GM19035 (cell line): ENCODE measurements around the gene SCN9A.
"Not testable (repeated sequence)": the region's sequence is repeated elsewhere in the genome, so short reads cannot be mapped to it uniquely, and the experiment has no call there.

ENCODE experiments used
- ATAC-seq: cut with Tn5 transposase; IDR thresholded peaks from one replicate; pipeline ENCODE4 v1.9.1; 2021; ENCODE audit not compliant: unreplicated experiment

SCN9A gene

GRCh38 chr2:166337932-166338331 is 37.8 kb downstream of the SCN9A start:
- no peak for ATAC-seq

DNA sequence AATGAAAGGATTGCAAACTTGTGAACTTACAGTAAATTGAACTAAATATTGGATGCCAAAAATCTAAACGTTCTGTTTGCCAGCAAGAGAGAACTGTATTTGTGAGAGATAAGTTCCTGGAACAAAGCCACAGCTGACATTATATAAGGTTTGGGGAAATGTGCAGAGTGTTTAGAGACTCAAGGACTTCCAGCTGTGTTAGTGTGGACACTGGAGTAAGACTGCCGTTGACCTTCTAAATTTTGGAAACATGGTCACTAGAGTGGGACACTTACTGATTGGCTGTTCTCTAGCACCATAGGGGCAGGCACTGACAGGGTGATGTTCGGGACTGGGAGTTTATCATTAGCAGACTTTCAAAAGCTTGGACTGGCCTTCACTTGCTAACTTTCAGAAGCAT is 40.5 kb downstream of the SCN9A start:
- no peak for ATAC-seq

DNA sequence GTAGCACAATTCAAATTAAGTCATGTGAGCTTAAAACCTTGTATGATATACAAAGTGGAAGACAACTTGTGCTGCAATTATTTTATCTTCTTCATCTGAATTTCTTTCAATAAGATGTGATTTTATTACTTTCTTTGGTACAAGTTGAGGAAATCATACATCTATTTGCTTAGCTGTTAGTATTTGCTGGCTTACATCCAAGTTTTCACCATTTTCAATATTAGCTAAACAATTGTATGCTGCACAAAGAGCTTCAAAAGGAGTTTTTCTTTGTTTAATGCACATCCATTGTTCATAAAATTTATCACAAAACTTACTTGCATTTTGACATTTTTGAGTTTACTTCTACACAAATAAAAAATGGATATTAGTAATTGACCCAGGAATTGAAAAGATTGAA is 40.9 kb downstream of the SCN9A start:
- ATAC-seq = no peak

- ATAC-seq = no peak
These were observed 41.9 kb downstream of the SCN9A start for GRCh38 chr2:166333801-166334200.

DNA sequence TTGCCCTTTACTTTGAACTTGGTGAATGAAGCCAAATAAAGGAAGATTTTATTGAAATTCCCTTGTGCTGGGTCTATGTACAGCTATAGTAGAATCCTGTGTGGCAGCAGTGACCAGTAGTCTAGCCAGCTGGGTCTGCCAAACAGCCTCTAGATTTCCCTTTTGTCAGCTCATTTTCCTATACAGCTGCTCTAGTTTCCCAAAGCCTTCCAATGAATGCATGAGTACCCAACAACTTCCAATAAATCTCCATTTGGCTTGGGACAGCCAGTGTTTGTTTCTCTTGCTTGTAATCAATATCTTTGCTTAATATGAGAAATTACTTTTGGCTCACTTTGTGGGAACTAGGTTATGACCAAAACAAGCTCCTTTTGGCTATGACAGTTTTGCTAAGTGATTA is 43.6 kb downstream of the SCN9A start:
- ATAC-seq = no peak

DNA sequence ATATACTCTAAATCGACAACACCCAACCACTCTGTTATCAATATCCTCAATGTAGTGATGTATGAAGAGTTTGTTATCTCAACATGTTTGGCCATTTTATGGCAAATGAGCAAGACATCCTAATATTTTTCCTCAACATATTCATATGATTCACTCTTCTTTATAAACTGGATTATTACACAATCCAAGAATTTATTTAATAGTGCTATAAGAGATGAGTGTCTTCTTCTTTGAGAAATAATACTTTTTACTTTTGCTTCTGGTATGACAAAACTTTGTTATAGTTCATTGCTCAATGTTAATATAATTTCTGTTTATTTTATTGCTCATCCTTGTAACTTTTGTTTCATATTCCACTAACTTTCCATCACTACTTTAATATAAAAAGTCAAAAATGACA is 44.3 kb downstream of the SCN9A start:
- no peak for ATAC-seq

DNA sequence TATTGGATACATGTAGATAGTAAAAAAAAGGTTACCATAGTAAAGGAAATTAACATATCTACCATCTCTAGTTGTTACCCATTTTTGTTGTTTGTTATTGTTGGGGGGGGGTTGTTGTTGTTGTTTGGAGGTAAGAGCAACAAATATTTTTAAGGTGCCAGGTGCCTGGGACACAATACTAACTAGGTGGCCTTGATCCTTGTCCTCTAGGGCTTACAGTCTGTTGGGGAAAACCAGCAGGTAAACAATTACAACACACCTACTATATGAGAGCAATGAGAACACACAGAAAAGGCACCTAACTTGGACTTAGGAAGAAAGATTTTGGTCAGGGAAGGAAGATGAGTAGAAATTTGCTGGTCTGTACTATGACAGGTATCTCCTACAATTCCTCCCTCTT is 46.3 kb downstream of the SCN9A start:
- ATAC-seq = no peak

DNA sequence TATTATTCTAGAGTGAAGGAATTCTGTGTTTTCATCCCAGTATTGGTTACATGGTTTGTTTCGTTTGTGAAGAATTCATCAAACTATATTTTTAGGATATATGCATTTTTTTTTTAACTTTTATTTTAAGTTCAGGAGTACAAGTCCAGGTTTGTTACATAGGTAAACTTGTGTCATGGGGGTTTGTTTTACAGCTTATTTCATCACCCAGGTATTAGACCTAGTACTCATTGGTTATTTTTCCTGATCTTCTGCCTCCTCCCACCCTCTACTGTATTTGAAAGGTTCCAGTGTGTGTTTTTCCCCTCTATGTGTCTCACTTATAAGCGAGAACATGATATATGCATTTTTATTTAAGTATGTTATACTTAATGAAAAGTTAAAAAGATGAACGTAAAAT is 47.6 kb downstream of the SCN9A start:
- ATAC-seq = no peak

DNA sequence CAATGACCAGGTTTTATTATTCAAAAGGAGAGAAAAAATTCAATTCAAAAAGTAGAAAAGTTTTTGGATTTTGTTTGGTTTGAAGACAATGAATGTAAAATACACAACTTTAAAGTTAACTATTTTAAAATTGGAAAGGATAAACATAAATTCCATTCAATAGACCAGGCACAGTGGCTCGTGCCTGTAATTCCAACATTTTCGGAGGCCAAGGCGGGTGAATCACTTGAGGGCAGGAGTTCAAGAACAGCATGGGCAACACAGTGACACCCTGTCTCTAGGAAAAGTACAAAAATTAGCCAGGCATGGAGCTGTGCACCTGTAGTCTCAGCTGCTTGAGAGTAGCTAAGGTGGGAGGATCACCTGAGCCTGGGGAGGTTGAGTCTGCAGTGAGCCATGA is 54.7 kb downstream of the SCN9A start:
- ATAC-seq = no peak

DNA sequence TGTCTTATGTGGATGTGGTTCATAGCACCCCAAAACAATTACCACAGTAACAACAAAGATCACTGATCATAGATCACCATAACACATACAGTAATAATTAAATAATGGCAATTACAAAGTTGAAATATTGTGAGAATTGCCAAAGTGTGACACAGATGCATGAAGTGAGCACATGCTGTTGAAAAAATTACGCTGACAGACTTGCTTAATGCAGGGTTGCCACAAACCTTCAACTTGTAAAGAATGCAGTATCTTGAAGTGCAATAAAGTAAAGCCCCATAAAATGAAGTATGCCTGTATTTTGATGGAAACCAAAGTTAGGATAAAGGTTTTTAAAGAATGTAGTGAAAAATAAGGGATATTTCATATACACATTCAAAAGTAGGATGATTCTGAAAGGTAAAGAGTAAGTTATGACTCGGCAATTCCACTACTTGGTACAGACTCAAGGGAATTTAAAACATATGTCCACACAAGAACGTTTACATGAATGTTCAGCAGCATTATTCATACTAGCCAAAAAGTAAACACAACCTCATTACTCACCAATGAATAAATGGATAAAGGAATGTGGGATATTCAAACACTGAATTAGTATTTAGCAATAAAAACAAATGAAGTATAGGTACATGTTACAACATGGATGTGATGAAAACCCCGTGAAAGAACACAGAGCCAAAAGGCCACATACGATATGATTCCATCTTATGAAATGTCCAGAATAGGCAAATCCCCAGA is 61.6 kb downstream of the SCN9A start:
- no peak for ATAC-seq

DNA sequence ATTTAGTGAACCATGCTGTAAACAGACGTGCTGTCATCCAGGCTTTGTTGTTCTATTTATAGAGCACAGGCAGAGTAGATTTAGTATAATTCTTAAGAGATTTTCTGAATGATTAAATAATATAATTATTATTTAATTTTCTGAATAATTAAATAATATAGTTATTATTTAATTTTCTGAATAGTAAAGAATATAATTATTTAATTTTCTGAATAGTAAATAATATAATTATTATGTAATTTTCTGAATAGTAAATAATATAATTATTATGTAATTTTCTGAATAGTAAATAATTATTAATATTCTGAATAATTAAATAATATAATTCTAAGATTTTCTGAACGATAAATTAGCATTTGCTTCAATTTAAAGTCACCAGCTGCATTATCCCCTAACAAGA is 62.9 kb downstream of the SCN9A start:
- not testable (repeated sequence) for ATAC-seq

GRCh38 chr2:166307326-166307725 is 68.4 kb downstream of the SCN9A start:
- no peak for ATAC-seq

DNA sequence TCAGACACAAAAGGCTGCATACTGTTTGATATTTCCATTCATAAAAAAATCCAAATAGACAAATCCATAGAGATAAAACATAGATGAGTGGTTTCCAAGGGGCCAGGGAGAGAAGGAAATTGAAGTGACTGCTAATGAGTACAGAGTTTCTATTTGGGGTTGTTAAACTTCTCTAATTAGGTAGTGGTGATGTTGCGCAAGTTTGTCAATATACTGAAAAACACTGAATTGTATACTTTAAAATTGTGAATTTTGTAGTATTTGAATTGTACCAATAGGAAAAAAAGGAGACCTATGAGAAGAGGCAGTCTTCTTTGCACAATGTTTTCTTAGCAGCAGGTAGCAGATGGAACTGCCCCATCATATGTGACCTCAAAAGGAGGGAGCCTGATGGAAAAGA is 71.1 kb downstream of the SCN9A start:
- no peak for ATAC-seq

GRCh38 chr2:166302036-166302435 is 73.7 kb downstream of the SCN9A start:
- ATAC-seq = no peak

GRCh38 chr2:166297951-166298350 is 77.8 kb downstream of the SCN9A start:
- ATAC-seq = no peak

- no peak for ATAC-seq
These were observed 81.8 kb downstream of the SCN9A start for GRCh38 chr2:166293984-166294383.

DNA sequence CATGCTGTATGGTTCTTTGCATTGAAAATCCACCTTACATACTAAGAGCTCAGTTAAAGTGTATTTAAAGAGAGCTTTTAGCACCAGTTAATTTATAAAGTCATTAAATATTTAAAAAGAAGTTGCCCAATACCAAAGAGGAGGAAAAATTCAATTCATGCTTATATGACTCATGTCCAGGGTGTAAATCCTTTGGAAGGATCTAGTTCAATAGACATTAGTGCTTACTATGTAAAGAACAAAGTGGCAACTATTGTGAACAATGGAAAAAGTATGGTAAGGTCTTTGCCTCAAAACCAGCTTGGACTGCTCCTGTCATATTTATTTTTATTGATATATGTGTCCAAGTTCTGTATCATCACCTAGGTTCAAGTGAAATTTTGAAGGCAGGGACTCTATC is 90.5 kb downstream of the SCN9A start:
- no peak for ATAC-seq

GRCh38 chr2:166284359-166284758 is 91.4 kb downstream of the SCN9A start:
- no peak for ATAC-seq

- peak; percentile 64 for ATAC-seq
These were observed 93.6 kb downstream of the SCN9A start for GRCh38 chr2:166282154-166282553.

DNA sequence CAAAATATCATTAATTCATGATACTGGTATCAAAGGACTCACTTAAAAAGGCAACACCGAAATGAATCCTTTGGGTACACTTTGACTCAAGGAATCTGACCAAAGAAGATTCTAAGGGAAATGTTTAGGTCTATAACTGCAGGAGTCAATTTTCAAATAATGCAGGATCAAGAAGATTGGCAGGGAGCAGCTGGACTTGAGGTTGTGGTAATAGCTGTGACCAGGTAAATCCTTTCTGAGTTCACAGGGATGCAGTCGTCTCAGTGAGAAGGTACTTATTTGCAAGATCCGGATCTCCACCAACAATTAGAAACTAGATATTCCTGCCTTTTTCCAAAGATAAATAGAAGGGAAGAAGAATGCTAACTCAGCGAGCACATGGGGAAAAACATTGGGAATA is 96.9 kb downstream of the SCN9A start:
- no peak for ATAC-seq

DNA sequence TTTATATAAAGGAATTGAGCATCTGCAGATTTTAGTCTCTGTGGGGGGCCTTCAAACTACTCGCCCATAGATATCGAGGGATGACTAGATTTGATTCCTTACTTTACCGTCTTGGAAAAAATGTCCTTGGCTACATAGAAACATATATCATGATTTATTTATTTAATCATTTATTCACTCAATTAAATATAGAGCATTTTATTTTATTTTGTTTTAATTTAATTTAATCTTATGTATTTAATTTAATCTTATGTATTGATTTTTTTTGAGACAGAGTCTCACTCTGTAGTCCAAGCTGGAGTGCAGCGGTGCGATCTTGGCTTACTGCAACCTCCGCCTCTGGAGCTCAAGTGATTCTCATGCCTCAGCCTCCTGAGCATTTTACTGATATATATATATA is 105.4 kb downstream of the SCN9A start:
- no peak for ATAC-seq

DNA sequence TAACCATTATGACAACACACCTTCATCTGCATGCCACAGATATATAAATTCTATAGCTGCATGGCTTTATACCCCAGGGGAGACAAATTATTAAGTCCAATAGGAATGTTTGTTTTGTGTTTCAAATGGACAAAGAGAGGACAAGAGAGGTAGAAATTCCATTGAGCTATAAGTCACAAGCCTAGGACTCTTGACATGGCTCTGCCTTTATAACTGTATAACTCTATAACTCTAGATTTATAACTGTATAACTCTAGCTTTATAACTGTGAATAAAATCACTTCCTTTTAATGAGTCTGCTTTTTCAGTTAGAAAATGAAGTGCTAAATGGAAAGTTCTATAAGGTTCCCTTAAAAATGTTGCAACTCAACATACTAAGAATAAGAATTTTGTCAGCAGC is 106.4 kb downstream of the SCN9A start:
- no peak for ATAC-seq

DNA sequence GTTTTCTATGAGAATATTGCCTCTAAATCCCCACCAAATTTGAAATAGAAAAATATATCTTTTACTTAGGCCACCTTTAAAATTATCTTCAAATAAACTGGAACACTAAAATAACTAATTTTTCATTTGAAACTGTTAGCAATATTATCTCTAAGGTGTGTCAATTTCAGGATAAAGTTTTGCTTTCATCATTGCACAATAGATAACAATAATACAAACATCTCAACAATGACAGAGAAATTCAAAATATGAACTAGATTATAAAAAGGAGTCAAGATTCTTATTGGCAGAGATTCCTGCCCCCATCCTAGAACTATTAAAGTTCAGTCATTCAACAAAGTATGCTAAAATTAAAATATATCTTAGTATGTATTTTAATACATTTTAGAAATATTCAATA is 117.9 kb downstream of the SCN9A start:
- no peak for ATAC-seq
